ENCODE results near the gene ATAD3B.

The ATAD3B gene

DNA sequence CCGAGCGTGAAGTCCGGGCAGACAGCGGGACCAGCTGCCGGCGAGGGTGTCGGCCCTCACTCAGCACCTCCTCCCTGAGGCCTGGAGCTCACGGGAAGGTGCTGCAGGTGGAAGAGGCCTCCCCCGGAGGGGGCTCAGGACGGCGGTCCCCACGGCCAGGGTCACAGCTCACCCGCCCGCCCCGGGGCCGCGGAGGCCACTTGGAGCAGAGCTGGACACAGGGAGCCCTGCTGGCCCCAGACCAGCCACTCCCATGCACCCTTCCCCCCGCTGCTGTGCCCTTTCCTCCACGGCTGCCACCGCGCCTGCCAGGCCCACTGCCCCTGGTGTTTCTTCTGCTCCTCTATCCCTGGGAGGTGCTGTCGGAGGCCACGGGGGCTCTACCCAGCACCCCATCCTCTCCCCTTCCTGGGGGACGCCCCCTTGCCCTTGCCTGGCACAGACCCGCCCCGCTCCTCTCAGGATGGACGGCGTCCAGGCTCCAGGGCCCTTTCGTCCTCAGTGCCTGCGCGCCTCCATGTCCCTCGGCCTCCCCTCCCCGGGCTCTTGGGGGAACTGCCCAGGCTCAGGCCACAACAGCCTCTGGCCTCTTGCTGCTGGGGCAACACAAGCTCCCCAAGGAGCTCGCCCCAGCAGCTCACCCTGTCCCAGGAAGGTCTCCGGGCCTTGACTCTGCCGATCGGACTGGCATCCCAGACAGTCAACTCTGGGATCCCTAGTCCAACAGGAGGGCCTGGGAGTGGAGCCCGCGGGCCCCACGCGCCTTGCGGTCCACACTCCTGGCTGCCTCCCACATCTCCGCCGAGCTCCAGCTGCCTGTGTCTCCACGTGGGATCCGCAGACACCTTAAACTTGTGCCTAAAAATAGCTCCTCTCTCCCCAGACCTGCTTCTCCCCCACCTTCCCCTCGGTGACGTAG is 64.7 kb downstream of the ATAD3B start:
- H3K27ac ChIP-seq (ENCODE audit: low read depth, low read length, severe bottlenecking) = no peak overlapping the region
- no peak overlapping the region for H3K4me3 ChIP-seq (ENCODE audit: extremely low read depth, insufficient read depth, low read length, poor library complexity, severe bottlenecking)
- peaks cover 23% of the 10 kb centered on the region for H3K36me3 ChIP-seq (ENCODE audit: control insufficient read depth, insufficient read depth, low read length)
- WGBS, 2 experiments (ENCODE audit: insufficient coverage in 2 of 2) = 93 to 95% methylated on average over 39 to 48 of the region's 48 CpGs
- H3K4me1 ChIP-seq (ENCODE audit: control insufficient read depth, insufficient read depth, low read length, poor library complexity, severe bottlenecking) = peaks cover 9% of the 10 kb centered on the region
- no peaks in the 10 kb centered on the region for H3K9me3 ChIP-seq (ENCODE audit: control insufficient read depth, low read length)

DNA sequence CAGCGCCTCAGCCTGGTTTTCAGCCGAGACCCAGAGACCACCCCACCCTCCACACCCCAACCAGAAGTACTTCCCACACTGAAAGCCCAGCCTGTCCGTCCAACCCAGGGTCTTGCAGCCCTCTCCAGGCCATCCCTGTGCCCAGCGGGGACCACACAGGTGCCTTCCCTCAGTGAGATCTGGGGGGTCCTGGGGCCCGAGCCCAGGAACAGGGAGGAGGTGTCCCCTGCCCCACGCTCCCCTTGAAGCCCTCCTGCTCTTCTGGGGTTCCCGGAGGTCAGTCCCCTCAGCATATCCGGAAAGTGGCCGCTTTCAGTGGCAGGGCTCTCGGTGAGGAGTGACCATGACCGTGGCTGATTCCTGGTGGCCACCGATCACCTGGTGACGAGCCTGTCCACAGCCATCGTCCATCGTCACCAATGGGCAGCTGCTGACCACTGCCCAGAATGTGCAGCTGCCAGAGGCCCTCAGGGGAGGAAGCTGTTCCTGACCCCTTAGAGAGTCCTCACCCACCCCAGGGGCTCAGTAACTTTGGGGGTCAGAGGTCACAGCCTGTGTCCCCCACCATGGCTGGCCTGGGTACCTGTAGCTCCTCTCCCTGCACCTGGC is 65.5 kb downstream of the ATAD3B start:
- H3K4me3 ChIP-seq (ENCODE audit: extremely low read depth, insufficient read depth, low read length, poor library complexity, severe bottlenecking) = no peak overlapping the region
- peaks cover 27% of the 10 kb centered on the region for H3K36me3 ChIP-seq (ENCODE audit: control insufficient read depth, insufficient read depth, low read length)
- H3K4me1 ChIP-seq (ENCODE audit: control insufficient read depth, insufficient read depth, low read length, poor library complexity, severe bottlenecking) = peaks cover 9% of the 10 kb centered on the region
- WGBS, 2 experiments (ENCODE audit: insufficient coverage in 2 of 2) = 95 to 98% methylated on average over 14 to 15 of the region's 15 CpGs
- H3K27ac ChIP-seq (ENCODE audit: low read depth, low read length, severe bottlenecking) = no peak overlapping the region
- no peaks in the 10 kb centered on the region for H3K9me3 ChIP-seq (ENCODE audit: control insufficient read depth, low read length)

DNA sequence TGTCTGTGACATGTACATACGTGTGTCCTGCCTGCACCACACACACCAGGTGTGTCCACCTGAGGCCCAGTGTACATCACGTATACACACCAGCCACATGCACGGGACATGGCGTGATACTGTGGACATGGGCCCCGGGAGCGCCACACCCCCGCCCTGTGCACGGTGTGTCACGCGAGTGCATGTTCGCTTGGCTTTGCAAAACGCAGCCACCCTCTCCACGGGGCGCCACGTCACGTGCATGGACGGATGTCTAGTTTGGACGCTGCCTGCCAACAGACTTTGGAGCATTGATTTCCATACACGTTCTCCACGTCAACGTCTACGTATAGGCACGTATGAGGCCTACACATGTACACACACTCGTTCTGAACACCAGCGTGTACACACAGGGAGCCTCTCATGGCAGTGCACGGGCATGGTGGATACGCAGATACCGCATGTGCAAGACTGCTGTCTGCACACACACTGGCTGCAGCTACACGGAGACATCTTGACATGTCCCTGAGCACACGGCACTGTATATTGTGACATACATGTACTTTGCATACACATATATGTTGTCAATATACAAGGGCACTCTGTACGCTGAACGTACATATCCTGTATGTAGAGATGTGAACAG is 66.2 kb downstream of the ATAD3B start:
- 96 to 97% methylated on average over 28 to 32 of the region's 32 CpGs for WGBS, 2 experiments (ENCODE audit: insufficient coverage in 2 of 2)

DNA sequence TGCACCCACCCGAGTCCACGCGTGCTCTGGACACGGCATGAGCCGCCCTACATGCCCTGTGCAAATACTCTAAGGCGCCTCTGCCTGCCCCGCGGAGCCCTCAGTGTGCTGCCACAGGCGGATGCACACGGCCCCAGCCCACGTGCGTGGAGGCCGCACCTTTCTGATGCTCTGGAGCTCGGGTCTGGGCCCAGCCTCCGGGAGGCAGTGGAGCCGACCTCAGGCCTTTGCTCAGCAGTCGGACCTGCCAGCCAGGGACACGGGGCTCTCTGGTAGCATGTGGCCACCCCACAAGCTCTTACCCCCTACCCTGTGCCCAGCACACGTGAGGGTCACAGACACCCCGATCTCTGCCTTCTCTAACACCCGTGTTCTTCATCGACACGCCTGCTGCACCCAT is 66.8 kb downstream of the ATAD3B start:
- Histone ChIP-seq H3K4me1 (ENCODE audit: control insufficient read depth, insufficient read depth, low read length, poor library complexity, severe bottlenecking) (peaks cover 9% of the 10 kb centered on the region), H3K4me3 (ENCODE audit: extremely low read depth, insufficient read depth, low read length, poor library complexity, severe bottlenecking) (no peak overlapping the region), H3K27ac (ENCODE audit: low read depth, low read length, severe bottlenecking) (no peak overlapping the region), H3K9me3 (ENCODE audit: control insufficient read depth, low read length) (no peaks in the 10 kb centered on the region), H3K36me3 (ENCODE audit: control insufficient read depth, insufficient read depth, low read length) (peaks cover 31% of the 10 kb centered on the region)
- WGBS, 2 experiments (ENCODE audit: insufficient coverage in 2 of 2) = 93 to 97% methylated on average over 20 to 23 of the region's 23 CpGs

More for the DNA sequence above, 66.2 kb downstream of the ATAD3B start:
- Histone ChIP-seq H3K9me3 (ENCODE audit: control insufficient read depth, low read length) (no peaks in the 10 kb centered on the region), H3K4me3 (ENCODE audit: extremely low read depth, insufficient read depth, low read length, poor library complexity, severe bottlenecking) (no peak overlapping the region), H3K27ac (ENCODE audit: low read depth, low read length, severe bottlenecking) (no peak overlapping the region), H3K36me3 (ENCODE audit: control insufficient read depth, insufficient read depth, low read length) (peaks cover 25% of the 10 kb centered on the region), H3K4me1 (ENCODE audit: control insufficient read depth, insufficient read depth, low read length, poor library complexity, severe bottlenecking) (peaks cover 9% of the 10 kb centered on the region)

DNA sequence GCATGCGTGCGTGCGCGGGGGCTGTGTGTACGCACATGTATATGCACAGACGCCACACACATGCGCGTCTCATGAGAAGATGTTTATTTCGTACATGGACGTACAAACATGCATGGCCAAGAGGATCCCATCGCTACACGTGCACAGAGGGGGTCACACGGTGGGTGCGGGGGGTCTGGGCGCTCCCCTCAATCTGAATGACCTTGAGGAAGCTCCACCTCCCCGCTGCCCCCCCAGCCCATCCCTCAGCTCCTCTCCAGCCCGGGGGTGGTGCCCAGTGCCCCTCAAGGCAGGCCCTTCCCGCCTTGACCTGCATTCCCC is 67.4 kb downstream of the ATAD3B start:
- H3K4me3 ChIP-seq (ENCODE audit: extremely low read depth, insufficient read depth, low read length, poor library complexity, severe bottlenecking) = peak overlapping the region; percentile 44
- peaks cover 38% of the 10 kb centered on the region for H3K36me3 ChIP-seq (ENCODE audit: control insufficient read depth, insufficient read depth, low read length)
- no peak overlapping the region for H3K27ac ChIP-seq (ENCODE audit: low read depth, low read length, severe bottlenecking)
- 89 to 92% methylated on average over 17 to 18 of the region's 18 CpGs for WGBS, 2 experiments (ENCODE audit: insufficient coverage in 2 of 2)
- no peaks in the 10 kb centered on the region for H3K9me3 ChIP-seq (ENCODE audit: control insufficient read depth, low read length)
- H3K4me1 ChIP-seq (ENCODE audit: control insufficient read depth, insufficient read depth, low read length, poor library complexity, severe bottlenecking) = peaks cover 9% of the 10 kb centered on the region

DNA sequence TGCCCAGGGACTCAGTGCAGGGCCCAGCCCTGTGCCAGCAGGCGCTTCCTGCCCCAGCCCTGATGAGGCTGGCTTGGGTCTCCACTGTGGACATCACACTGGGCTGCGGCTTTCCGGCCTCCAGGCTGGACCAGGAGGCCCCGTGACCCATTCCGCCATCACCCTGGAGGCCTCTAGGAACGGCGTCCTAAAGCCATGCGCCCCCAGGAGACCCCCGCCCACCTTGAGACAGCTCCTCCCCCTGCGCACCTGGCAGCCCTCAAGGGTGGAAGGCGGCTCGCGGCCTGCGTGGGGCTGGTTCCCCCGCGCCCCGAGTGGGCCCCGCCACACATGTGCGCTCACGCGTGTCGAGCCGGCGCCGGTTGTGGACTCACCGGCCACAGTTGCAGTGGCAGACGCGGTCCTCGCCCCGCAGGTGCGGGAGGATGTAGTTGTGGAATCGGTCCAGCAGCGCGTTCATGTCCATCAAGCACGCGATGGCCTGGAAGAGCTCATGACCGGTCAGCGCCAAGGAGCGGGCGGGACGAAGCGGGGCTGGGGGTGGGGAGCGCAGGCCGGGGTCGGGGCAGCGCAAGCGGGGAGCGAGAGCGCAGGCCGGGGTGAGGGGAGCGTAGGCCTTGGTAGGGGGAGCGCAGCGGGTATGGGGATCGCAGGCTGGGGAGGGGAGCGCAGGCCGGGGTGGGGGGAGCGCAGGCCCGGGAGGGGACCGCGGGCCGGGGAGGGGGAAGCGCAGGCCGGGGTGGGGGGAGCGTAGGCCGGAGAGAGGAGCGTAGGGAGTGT is 67.9 kb downstream of the ATAD3B start:
- H3K9me3 ChIP-seq (ENCODE audit: control insufficient read depth, low read length) = no peaks in the 10 kb centered on the region
- H3K36me3 ChIP-seq (ENCODE audit: control insufficient read depth, insufficient read depth, low read length) = peaks cover 41% of the 10 kb centered on the region
- peaks cover 9% of the 10 kb centered on the region for H3K4me1 ChIP-seq (ENCODE audit: control insufficient read depth, insufficient read depth, low read length, poor library complexity, severe bottlenecking)
- peak overlapping the region; percentile 44 for H3K4me3 ChIP-seq (ENCODE audit: extremely low read depth, insufficient read depth, low read length, poor library complexity, severe bottlenecking)
- 17 to 21% methylated on average over 31 to 36 of the region's 66 CpGs for WGBS, 2 experiments (ENCODE audit: insufficient coverage in 2 of 2)
- no peak overlapping the region for H3K27ac ChIP-seq (ENCODE audit: low read depth, low read length, severe bottlenecking)

DNA sequence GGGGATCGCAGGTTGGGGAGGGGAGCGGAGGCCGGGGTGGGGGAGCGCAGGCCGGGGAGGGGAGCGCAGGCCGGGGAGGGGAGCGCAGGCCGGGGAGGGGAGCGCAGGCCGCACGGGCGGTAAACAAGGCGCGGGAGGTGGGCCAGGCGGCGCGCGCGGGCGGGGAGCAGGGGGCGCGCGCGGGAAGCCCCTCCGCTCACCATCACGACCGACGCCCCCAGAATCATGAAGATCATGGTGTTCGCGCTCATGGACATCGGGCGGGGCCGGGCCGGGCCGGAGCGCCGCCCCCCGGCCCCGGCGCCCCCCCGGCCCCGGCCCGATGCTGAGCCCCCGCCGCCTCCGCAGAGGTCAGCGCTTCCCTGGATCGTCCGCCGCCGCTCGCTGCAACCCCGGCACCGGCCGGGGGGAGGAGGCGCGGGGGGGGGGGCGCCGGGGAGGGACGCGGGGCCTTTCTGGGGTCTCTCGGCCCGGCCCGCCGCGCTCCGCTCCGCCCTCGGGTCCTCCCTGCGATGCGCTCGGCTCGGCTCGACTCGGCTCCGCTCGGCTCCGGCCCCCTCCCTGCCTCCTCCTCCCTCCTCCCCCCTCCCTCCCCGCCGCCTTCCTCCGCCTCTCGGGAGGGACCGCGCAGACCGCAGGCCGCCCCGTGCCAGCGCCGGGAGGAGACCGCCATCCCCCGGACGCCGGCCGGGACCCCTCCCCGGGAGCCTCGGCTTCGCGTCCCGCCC is 68.7 kb downstream of the ATAD3B start, which contains the start of gene TMEM240:
TMEM240 (minus strand) TSS at position 535 of the 728 bp plus-strand sequence; CDS start at position 257, 278 bp downstream.
- peaks cover 44% of the 10 kb centered on the region for H3K36me3 ChIP-seq (ENCODE audit: control insufficient read depth, insufficient read depth, low read length)
- WGBS, 2 experiments (ENCODE audit: insufficient coverage in 2 of 2) = 0 to 1% methylated on average over 24 to 51 of the region's 100 CpGs
- peak within 1 kb of the TSS; percentile 44 for H3K4me3 ChIP-seq (ENCODE audit: extremely low read depth, insufficient read depth, low read length, poor library complexity, severe bottlenecking)
- H3K4me1 ChIP-seq (ENCODE audit: control insufficient read depth, insufficient read depth, low read length, poor library complexity, severe bottlenecking) = peaks cover 9% of the 10 kb centered on the region
- no peak within 1 kb of the TSS for H3K27ac ChIP-seq (ENCODE audit: low read depth, low read length, severe bottlenecking)
- no peaks in the 10 kb centered on the region for H3K9me3 ChIP-seq (ENCODE audit: control insufficient read depth, low read length)

DNA sequence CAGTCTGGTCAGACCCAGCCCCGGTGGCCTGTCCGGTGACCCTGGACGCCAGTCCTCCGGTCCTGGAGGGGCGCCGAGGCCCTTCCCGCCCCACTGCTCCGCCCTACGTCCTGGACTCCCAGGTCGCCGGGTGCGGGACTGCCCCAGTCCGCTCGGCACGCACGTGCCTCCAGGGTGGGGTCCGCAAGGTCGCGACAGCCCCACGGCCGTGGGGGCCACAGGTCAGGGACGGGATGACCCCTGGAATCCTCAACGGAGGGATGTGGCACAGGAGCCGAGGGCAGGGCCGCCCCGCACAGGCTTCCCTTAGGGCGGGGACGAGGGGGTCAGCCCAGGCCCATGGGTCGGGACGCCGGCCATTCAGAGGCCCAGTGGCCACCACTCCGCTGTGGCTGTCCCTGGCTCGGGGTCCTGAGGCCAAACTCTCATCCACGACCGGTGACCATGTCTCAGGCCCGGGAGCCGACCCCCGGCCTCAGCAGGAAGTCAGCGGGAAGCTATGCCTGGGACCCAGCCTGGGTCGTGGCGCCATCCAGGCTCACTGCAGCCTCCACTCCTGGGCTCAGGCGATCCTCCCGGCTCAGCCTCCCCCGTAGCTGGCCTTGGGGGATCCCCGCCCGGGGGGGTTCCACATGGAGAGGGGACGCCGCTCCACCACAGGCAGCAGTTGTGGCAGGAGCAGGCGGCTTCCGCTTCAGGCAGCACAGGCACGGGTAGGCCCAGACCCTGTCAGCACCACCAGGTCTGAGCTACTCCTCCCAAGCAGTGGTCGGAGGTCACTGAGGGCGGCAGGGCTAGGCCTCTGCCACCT is 69.5 kb downstream of the ATAD3B start:
- WGBS, 2 experiments (ENCODE audit: insufficient coverage in 2 of 2) = 61 to 67% methylated on average over 52 to 53 of the region's 53 CpGs
- Histone ChIP-seq H3K4me1 (ENCODE audit: control insufficient read depth, insufficient read depth, low read length, poor library complexity, severe bottlenecking) (peaks cover 9% of the 10 kb centered on the region), H3K36me3 (ENCODE audit: control insufficient read depth, insufficient read depth, low read length) (peaks cover 48% of the 10 kb centered on the region), H3K9me3 (ENCODE audit: control insufficient read depth, low read length) (no peaks in the 10 kb centered on the region), H3K27ac (ENCODE audit: low read depth, low read length, severe bottlenecking) (no peak overlapping the region), H3K4me3 (ENCODE audit: extremely low read depth, insufficient read depth, low read length, poor library complexity, severe bottlenecking) (peak overlapping the region; percentile 44)

DNA sequence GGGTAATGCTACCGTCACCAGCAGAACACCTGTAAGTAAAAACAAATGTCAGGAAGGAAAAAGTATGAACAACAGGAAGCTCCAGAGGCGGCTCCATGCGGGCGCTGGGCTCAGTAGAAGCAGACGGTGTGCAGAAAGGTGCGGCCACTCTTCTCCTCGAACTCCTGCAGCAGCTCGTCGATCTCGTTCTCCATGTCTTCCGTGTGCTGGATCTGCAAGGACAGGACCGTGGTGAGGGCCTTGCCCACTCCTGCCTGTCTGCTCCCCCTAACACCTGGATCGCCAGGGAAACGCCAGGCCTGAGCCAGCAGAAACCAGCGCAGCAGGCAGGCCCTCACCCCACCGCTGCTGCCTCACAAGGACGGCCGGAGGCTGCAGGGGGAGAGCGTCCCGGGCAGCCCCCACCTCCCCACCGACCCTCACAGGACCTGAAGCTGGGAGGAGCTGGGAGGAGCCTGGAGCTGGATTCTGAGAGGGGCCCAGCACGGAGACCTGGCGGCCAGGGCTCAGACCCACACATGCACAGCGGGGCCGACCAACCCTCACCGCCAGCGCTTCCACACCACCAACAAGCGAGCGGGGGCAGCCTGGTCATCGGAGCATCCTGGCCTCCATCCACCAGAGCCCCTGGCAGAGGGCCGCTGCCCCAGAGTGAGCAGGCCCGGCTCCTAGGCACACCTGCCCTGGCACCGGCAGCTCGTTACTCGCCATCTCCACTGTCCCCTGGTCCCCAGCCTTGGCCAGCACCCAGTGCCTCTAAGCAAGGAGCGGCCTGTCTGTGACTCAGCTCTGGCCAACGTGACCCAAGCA is 70.6 kb downstream of the ATAD3B start:
- peaks cover 59% of the 10 kb centered on the region for H3K36me3 ChIP-seq (ENCODE audit: control insufficient read depth, insufficient read depth, low read length)
- H3K4me3 ChIP-seq (ENCODE audit: extremely low read depth, insufficient read depth, low read length, poor library complexity, severe bottlenecking) = no peak overlapping the region
- WGBS, 2 experiments (ENCODE audit: insufficient coverage in 2 of 2) = 97 to 98% methylated on average over 33 to 37 of the region's 37 CpGs
- no peaks in the 10 kb centered on the region for H3K9me3 ChIP-seq (ENCODE audit: control insufficient read depth, low read length)
- peaks cover 9% of the 10 kb centered on the region for H3K4me1 ChIP-seq (ENCODE audit: control insufficient read depth, insufficient read depth, low read length, poor library complexity, severe bottlenecking)
- no peak overlapping the region for H3K27ac ChIP-seq (ENCODE audit: low read depth, low read length, severe bottlenecking)
